GM21528 (cell line): Measurements from ENCODE around the gene PANX2.

Experiments
- ATAC-seq: cut with Tn5 transposase; IDR thresholded peaks from one replicate; pipeline ENCODE4 v1.9.1; 2021; ENCODE audit warnings: mild to moderate bottlenecking, moderate library complexity; ENCODE audit not compliant: unreplicated experiment, low FRiP score

Gene PANX2

DNA sequence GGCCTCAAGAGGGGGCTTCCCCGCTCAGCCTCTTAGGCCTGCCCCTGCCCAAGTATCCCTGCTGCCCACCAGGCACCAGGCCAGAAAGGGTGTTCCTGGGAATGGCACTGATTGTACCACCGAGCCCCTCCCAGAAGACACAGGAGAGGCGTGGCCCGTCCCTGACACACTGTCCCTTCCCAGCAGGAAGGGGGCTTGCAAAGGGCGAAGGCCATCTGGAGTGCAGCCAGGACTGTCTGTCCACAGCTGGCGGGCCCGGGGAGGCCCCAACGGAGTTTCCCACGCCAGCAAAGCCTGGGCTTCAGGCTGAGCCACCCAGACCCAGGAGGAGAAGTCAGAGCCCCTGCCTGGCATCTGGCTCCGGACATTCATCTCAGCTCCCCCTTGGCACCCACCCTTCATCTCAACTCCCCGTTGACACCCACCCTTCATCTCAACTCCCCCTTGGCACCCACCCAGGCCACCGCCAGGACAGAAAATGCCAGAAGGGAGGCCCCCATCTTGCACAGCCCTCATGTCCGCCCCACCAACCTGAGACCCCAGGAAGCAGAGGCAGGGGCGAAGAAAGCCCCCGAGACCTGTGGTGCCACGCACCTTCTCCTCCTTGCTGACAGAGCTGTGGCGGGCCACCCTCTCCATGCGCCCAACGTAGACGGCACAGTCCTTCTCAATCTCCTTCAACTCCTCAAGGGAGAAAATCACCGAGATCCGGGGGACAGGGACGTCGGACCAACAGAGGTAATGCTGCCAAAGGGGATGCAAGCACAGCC, 54.9 kb downstream of the PANX2 start:
- no peak for ATAC-seq

DNA sequence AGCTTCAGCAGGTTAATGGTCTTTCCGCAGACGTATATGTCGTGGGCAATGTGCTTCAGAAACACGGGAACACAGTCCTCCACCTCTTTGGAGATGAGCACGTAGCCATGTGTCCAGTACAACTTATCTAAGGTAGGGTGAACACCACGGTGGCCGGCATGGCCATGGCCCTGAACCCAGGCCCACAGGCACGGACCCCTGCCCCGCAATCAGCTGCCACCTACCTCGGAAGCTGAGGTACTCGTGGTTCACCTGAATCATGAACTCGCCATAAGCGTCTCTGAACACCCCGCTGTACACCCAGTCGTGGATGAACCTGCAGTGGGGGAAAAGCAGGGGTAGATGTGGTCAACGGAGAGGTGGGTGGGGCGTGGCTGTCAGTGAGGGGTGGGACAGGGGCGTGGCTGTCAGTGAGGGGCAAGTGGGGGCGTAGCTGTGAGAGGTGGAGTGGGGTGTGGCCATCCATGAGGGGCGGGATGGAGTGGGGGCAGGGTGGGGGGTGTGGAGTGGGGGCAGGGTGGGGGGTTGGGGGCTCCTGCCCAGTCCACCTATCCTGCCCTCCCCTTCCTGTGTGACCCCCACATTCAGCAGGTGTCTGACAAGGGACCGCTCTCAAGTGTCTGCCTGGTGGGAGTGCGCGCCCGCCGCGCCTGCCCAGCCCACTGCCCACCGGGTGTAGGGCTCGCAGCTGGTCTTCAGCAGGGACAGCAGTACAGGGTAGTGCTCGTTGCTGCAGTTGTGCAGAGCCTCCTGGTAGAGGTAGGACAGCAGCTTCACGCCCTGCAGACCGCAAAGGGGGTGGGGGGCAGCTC, 55.7 kb downstream of the PANX2 start:
- ATAC-seq = no peak

DNA sequence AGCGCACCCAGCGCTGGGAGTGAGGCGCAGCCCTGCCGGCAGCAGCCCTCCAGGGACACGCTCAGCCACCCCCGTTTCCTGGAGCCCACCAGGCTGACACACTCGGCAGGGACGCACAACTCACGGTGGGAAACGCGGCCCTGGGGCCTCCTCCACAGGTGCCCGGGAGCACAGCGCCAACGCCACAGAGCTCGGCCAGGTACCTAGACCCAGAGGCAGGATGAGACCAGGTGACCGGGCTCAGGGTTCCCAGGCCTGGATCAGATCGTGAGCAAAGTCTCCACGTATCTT, 56.3 kb downstream of the PANX2 start:
- no peak for ATAC-seq

DNA sequence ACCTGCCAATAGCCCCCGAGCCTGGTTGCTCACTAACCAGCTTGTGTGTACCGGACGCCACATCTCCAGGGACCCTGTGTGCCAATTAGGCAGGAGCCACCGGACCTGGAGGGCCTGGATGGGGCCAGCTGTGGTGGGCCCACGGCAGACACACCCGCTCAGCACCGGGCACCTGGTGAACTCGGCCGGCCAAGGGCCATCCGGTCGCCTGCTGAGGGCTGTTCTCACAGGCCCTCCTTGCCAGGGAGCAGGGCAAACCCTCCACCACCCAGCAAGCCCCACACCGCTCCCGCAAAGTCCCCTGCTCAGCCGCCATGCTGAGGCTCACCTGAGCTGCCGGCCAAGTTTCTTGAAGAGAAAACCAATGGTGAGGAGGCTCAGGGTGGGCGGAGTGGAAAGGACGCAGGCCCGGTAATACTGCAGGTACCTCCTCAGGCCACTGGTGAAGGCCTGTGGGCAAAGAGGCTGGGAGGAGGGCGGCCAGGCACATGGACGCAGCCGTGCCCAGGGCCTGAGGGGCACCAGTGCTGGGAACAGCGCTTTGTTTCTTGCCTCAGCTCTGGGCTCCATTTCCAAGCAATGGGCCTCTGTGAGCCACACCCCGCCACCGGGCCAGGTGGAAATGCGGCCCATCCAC, 57.2 kb downstream of the PANX2 start:
- no peak for ATAC-seq

DNA sequence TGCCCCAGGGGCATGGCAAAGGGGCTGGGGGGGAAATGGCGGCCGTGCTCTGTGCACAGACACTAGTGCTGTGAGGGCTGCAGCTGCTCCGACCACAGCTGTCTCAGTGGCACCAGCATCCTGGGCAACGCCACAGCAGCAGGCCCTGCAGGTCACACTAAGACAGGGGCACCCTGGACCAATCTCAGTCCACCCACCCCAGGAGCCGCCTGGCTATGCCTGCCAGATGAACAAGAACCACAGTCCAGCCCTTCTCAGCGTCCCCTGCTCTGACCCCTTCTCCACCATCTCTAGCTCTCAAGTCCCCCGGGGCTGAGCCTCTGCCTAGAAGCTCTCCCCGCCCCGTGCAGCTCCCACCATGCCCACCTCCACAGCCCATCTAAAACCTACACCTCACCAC, 57.8 kb downstream of the PANX2 start:
- no peak for ATAC-seq

DNA sequence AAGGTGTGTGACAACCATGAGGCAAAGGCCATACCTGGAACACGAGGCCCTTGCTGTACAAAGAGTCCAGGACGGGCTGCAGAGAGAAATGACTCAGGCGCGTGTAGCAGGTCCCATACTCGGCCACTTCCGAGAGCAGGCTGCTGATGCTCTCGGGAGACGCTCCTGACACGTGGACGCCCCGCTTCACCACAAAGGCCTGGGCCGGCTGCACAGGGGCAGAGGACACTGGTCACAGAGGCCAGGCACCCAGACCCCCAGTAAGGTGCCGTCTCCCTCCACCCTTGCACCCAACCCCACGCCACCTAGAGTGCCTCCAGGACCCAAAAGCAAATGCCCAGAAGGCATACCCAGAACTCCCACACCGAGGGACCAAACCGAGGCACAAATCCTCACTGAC, 58.8 kb downstream of the PANX2 start:
- ATAC-seq = no peak
